Measurements from ENCODE around the gene MCF2L.

MCF2L gene

DNA sequence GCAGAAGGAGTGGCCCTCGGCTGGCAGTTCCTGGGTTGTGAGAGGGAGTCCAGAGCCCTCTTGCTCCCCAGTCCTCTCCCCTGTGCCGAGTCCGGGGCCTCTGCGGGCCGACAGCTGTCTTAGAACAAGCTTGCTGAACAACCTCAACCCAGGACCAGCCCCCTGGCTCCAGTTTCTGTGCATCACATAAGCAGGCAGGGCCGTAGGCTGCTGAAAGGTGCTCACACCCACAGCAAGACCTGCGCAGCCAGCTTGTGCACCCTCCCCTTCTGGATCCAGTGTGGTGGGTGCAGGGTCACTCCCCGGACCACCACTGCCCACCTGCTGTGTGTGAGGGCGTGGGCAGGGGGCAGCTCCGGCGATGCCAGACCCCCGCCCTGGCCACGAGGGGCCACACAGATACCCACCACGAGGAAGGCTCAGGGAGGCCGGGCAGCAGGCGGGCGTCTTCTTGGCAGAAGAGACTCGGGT lies 111.4 kb downstream of the MCF2L start:
- DNase-seq (ENCODE audit: low read depth in 1 of 2, low spot score in 1 of 2) = no peak
- Histone ChIP-seq H3K27ac (replicated peaks) (no peak overlapping the region), H3K4me3 (replicated peaks; ENCODE audit: insufficient read depth, low read length) (no peak overlapping the region), H3K27me3 (ENCODE audit: insufficient read depth, poor library complexity, severe bottlenecking) (no peaks in the 10 kb centered on the region)
- TF ChIP-seq, protein P1, sequence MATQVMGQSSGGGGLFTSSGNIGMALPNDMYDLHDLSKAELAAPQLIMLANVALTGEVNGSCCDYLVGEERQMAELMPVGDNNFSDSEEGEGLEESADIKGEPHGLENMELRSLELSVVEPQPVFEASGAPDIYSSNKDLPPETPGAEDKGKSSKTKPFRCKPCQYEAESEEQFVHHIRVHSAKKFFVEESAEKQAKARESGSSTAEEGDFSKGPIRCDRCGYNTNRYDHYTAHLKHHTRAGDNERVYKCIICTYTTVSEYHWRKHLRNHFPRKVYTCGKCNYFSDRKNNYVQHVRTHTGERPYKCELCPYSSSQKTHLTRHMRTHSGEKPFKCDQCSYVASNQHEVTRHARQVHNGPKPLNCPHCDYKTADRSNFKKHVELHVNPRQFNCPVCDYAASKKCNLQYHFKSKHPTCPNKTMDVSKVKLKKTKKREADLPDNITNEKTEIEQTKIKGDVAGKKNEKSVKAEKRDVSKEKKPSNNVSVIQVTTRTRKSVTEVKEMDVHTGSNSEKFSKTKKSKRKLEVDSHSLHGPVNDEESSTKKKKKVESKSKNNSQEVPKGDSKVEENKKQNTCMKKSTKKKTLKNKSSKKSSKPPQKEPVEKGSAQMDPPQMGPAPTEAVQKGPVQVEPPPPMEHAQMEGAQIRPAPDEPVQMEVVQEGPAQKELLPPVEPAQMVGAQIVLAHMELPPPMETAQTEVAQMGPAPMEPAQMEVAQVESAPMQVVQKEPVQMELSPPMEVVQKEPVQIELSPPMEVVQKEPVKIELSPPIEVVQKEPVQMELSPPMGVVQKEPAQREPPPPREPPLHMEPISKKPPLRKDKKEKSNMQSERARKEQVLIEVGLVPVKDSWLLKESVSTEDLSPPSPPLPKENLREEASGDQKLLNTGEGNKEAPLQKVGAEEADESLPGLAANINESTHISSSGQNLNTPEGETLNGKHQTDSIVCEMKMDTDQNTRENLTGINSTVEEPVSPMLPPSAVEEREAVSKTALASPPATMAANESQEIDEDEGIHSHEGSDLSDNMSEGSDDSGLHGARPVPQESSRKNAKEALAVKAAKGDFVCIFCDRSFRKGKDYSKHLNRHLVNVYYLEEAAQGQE (IDR thresholded peaks at IDR 0.05; ENCODE audit: insufficient replicate concordance, low read depth) = no peak
- no peak for TF ChIP-seq GABPA (IDR thresholded peaks at IDR 0.05; ENCODE audit: low read depth)
- no peak for TF ChIP-seq POLR2AphosphoS5 (IDR thresholded peaks at IDR 0.05; ENCODE audit: low read depth)
- TF ChIP-seq, protein P2, sequence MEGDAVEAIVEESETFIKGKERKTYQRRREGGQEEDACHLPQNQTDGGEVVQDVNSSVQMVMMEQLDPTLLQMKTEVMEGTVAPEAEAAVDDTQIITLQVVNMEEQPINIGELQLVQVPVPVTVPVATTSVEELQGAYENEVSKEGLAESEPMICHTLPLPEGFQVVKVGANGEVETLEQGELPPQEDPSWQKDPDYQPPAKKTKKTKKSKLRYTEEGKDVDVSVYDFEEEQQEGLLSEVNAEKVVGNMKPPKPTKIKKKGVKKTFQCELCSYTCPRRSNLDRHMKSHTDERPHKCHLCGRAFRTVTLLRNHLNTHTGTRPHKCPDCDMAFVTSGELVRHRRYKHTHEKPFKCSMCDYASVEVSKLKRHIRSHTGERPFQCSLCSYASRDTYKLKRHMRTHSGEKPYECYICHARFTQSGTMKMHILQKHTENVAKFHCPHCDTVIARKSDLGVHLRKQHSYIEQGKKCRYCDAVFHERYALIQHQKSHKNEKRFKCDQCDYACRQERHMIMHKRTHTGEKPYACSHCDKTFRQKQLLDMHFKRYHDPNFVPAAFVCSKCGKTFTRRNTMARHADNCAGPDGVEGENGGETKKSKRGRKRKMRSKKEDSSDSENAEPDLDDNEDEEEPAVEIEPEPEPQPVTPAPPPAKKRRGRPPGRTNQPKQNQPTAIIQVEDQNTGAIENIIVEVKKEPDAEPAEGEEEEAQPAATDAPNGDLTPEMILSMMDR (IDR thresholded peaks at IDR 0.05; ENCODE audit: insufficient read depth, low read length) = no peak
- TF ChIP-seq SPI1 (IDR thresholded peaks at IDR 0.05; ENCODE audit: borderline replicate concordance, low read depth) = no peak

DNA sequence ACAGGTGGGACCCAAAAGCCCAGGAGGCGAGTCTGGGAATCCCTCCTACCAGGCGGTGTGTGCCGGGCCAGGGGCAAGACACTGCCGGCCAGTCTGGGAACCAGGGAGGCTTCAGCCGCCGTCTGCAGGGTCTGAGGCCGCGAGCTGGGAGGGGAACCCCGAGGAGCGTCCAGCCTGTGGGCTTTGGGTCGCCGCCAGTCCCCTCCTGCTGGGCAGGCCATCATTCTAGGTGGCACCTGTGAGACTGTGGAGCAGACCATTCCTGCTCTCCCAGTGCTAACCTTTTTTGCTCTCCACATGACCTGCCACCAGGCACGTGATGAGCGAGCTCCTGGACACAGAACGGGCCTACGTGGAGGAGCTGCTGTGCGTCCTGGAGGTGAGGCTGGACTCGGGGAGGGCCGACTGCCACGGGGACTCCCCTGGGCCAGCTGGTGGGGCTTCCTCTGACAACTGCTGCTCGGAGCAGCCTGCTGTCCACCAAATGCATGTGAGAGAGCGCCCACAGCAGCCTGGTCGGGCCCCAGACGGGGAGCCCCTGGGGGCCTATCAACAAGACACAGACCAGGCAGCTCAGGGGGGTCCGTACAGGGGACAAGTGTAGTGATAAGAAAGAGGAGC lies 112.0 kb downstream of the MCF2L start:
- TF ChIP-seq GABPA (IDR thresholded peaks at IDR 0.05; ENCODE audit: low read depth) = no peak
- TF ChIP-seq, protein P2 (IDR thresholded peaks at IDR 0.05; ENCODE audit: insufficient read depth, low read length) = no peak
- TF ChIP-seq SPI1 (IDR thresholded peaks at IDR 0.05; ENCODE audit: borderline replicate concordance, low read depth) = no peak
- TF ChIP-seq, protein P1 (IDR thresholded peaks at IDR 0.05; ENCODE audit: insufficient replicate concordance, low read depth) = no peak
- no peak for TF ChIP-seq POLR2AphosphoS5 (IDR thresholded peaks at IDR 0.05; ENCODE audit: low read depth)
- H3K27ac ChIP-seq (replicated peaks) = no peak overlapping the region
- DNase-seq (ENCODE audit: low read depth in 1 of 2, low spot score in 1 of 2) = no peak
- no peak overlapping the region for H3K4me3 ChIP-seq (replicated peaks; ENCODE audit: insufficient read depth, low read length)
- no peaks in the 10 kb centered on the region for H3K27me3 ChIP-seq (ENCODE audit: insufficient read depth, poor library complexity, severe bottlenecking)

DNA sequence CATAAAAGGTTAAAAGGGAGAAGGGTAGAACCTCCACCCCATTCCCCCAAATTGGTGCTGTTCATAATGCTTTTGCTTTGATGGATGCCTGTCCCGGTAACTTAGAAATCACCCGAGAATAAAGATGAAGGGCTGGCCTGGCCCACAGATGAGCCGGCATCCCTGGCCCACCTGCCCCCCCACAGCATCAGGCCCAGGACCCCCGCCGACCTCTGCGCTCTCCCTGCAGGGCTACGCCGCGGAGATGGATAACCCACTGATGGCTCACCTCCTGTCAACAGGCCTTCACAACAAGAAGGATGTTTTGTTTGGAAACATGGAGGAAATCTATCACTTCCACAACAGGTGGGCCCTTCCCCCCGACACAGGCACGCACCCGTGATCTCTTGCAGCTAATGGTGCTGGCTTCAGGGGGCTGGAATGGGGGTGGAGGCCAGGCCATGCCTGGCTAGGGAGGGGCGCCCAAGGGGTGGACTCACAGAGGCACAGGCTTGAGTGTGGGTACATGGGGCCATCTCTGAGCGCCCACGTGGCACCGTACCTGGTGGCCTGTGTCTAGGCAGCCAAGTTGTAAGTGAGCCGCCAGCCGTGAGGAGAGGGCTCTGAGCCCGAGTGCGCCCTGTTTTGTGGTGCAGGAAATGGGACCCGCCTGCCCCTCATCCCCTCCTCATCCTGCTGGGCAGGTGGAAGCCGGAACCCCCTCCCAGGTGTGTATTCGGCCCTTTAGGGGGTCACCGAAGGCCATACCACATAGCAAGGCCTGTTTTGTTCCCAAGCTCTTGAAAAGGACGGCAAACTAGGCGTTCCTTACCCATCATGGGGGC lies 113.4 kb downstream of the MCF2L start:
- TF ChIP-seq, protein P1 (IDR thresholded peaks at IDR 0.05; ENCODE audit: insufficient replicate concordance, low read depth) = no peak
- TF ChIP-seq SPI1 (IDR thresholded peaks at IDR 0.05; ENCODE audit: borderline replicate concordance, low read depth) (no peak), GABPA (IDR thresholded peaks at IDR 0.05; ENCODE audit: low read depth) (no peak), POLR2AphosphoS5 (IDR thresholded peaks at IDR 0.05; ENCODE audit: low read depth) (no peak)
- TF ChIP-seq, protein P2 (IDR thresholded peaks at IDR 0.05; ENCODE audit: insufficient read depth, low read length) = no peak
- Histone ChIP-seq H3K27ac (replicated peaks) (no peak overlapping the region), H3K4me3 (replicated peaks; ENCODE audit: insufficient read depth, low read length) (no peak overlapping the region), H3K27me3 (ENCODE audit: insufficient read depth, poor library complexity, severe bottlenecking) (no peaks in the 10 kb centered on the region)
- DNase-seq (ENCODE audit: low read depth in 1 of 2, low spot score in 1 of 2) = no peak

Data from HL-60 (cell line).